Body of pancreas (tissue), 4 donors: Measurements from ENCODE around the gene ALKBH2. TPM values are rescaled to one million over a fixed set of nuclear protein-coding genes. Genes with fewer than 3 reads are reported as not detected.
"Not testable (repeated sequence)": the region's sequence is repeated elsewhere in the genome, so short reads cannot be mapped to it uniquely, and the experiment has no call there.

Experiments
- ATAC-seq: fragments of 150-250 bp; one replicate; pipeline ENCODE4 v1.9.1; 2016
- DNase-seq, 4 donors: peaks; one replicate each; pipeline ENCODE4 v3.0.0-alpha.2; 2019
- H3K27ac ChIP-seq, 4 donors: fragments of 200-600 bp; sonication (generic); 1 replicate in 3 of 4; 2 replicates in 1 of 4; pipeline versions ENCODE4 v1.5.1 to v1.6.1; 2016 to 2019; ENCODE audit warnings: mild to moderate bottlenecking in 1 of 4, mixed read lengths in 1 of 4, moderate library complexity in 1 of 4
- H3K27me3 ChIP-seq, 2 donors: fragments of 200-600 bp; sonication (generic); one replicate each; pipeline ENCODE4 v1.6.0; 2016; ENCODE audit warnings: mild to moderate bottlenecking in 1 of 2
- H3K36me3 ChIP-seq, 2 donors: fragments of 200-600 bp; sonication (generic); replicated peaks in 1 of 2; 2 replicates each; pipeline ENCODE4 v1.5.1; 2016; ENCODE audit warnings: low read depth in 2 of 2; ENCODE audit not compliant: insufficient read depth in 1 of 2
- H3K4me1 ChIP-seq: fragments of 200-600 bp; sonication (generic); one replicate; pipeline ENCODE4 v1.6.0; 2016
- H3K4me3 ChIP-seq, 2 donors: fragments of 200-600 bp; sonication (generic); 1 replicate in 1 of 2; 2 replicates in 1 of 2; pipeline ENCODE4 v1.5.1; 2016 to 2019
- H3K9me3 ChIP-seq, 3 donors: fragments of 200-600 bp; sonication (generic); 1 replicate in 2 of 3; 2 replicates in 1 of 3; pipeline ENCODE4 v1.5.1; 2016
- POLR2A ChIP-seq, 3 donors: fragments of 450-650 bp; IDR thresholded peaks; one replicate each; pipeline ENCODE4 v1.6.1; 2016; ENCODE audit warnings: antibody characterized with exemption in 3 of 3, mild to moderate bottlenecking in 2 of 3
- WGBS, 2 donors: methylation state at CpG; one replicate each; pipeline ENCODE4 v1.1.5; 2017; 5-methylcytosine and 5-hydroxymethylcytosine counted together
- intact Hi-C: fragments of 100-400 bp; cut with DNase I; formaldehyde crosslinking; loops from one replicate; pipeline ENCODE4 v1.15.1; 2023
- total RNA-seq, 2 donors: library from RNA; depleted of rRNA; stranded (reverse); fragments of >200 nt; gene quantifications; one replicate each; pipeline ENCODE4 v1.1.0, GENCODE V29; 2016
- TF ChIP-seq, protein P1 (sequence below), 7 experiments: fragments of 450-650 bp in 4 of 7; fragments of 200-600 bp in 3 of 7; sonication (generic) in 3 of 7; IDR thresholded peaks; one replicate each; pipeline ENCODE4 v1.5.1; 2016 to 2019; ENCODE audit warnings: antibody characterized with exemption in 7 of 7

Gene ALKBH2
- total RNA-seq, 2 donors from 2014 or later, result 7.3 to 16.1 TPM

DNA sequence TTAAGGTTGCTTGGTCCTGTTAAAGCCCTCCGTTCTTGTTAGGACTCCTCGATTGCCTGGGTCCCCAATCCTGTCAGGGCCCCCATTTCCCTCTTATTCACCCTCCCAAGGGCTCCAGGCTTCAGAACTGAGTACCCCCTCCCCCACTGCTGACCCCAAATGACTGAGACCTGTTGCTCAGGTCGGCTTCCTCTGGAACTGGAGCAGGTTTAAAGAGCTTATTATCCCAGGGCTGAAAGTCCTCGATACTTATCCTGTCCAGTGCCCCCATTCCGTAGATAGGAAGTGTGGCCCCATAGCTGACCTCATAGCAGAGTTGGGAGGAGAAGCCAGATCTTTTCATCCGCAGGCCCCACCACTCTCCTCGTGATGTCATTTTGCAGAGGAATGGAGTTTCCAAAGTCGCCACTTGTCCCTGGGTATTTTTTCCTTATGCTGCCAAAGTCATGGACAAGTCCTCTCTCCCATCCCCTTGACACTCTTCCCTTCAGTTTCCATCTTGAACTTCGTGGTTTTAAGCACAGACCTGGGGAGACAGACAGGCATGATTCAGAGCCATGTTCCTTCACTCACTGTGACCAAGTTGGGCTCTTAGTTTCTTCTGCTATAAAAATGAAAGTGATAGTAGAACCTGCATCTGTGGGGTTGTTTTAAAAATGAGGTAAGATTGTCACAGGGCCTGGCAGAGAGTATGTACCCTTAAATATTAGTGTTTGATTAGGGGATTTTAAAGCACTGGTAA is 39.7 kb downstream of the ALKBH2 start:
- no peak for DNase-seq

DNA sequence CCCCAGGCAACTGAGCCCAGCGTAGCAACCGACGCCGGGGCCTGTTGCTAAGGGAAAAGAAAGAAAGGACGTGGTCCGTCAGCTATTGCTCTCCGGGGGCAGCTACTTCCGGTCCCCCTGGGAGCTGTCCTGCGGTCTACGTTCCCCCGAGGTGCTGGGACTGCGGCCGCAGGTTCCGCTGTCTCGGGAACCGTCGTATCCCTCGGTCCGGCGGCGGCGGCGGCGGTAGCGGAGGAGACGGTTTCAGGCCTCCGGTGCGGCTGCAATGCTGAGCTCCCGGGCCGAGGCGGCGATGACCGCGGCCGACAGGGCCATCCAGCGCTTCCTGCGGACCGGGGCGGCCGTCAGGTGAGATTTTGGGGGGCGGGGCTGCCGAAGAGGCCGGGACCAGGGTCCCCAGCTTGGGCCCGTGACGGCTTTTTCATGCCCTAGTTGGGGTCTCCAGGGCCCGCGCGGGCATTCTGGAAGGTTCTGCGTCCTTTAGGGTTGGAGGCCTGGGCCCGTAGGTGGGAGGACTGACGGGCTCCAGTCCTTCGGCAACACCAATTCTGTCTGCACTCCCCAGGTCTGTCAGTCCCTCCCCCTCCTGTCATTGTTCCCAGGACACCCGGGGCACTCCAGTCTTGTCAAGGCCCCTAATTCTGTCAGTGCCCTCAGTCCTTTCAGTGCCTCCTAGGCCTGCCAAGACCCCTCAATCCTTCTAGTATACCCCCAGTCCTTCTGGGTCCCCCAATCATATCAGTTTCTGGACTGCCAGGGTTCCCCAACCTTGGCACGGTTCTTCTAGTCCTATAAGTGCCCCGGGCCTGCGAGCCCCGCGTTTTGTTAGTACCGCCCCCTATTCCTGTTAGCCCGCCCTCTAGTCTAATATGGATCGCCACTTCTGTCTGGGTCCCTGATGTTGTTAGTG is 40.6 kb downstream of the ALKBH2 start, which contains the start of gene USP30:
Gene USP30, plus strand, starts transcription at position 163 of the 910 bp plus-strand sequence. Its CDS starts 103 bp downstream, at position 266.
- 0% methylated on average over 16 to 53 of the region's 61 CpGs for WGBS, 2 donors
- ATAC-seq (peak; percentile 98), DNase-seq (peak; percentile 87 to 89 (median 88))
- Histone ChIP-seq H3K9me3 (no peaks in the 10 kb centered on the region), H3K27me3 (no peaks in the 10 kb centered on the region), H3K27ac (peak within 1 kb of the TSS; percentile 61 to 92 (median 78)), H3K36me3 (no peaks in the 10 kb centered on the region), H3K4me3 (peak within 1 kb of the TSS; percentile 58 to 99), H3K4me1 (peaks cover 21% of the 10 kb centered on the region)
- TF ChIP-seq, protein P1, sequence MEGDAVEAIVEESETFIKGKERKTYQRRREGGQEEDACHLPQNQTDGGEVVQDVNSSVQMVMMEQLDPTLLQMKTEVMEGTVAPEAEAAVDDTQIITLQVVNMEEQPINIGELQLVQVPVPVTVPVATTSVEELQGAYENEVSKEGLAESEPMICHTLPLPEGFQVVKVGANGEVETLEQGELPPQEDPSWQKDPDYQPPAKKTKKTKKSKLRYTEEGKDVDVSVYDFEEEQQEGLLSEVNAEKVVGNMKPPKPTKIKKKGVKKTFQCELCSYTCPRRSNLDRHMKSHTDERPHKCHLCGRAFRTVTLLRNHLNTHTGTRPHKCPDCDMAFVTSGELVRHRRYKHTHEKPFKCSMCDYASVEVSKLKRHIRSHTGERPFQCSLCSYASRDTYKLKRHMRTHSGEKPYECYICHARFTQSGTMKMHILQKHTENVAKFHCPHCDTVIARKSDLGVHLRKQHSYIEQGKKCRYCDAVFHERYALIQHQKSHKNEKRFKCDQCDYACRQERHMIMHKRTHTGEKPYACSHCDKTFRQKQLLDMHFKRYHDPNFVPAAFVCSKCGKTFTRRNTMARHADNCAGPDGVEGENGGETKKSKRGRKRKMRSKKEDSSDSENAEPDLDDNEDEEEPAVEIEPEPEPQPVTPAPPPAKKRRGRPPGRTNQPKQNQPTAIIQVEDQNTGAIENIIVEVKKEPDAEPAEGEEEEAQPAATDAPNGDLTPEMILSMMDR (IDR thresholded peaks at IDR 0.05), result peak in 1 of 7 experiments; percentile 12
- TF ChIP-seq POLR2A (IDR thresholded peaks at IDR 0.05), result peak; percentile 13 to 62 (median 58)
- intact Hi-C loops, result no loop called here

More for the DNA sequence above, 39.7 kb downstream of the ALKBH2 start:
- Histone ChIP-seq H3K4me1 (peaks cover 21% of the 10 kb centered on the region), H3K9me3 (no peaks in the 10 kb centered on the region), H3K36me3 (peaks cover 0 to 1% of the 10 kb centered on the region in 2 donors), H3K27me3 (no peaks in the 10 kb centered on the region), H3K4me3 (peak overlapping the region; percentile 58 to 99), H3K27ac (peak overlapping the region; percentile 17 to 92 (median 78))
- WGBS, 2 donors, result 5 to 6% methylated on average over 9 of the region's 9 CpGs
- TF ChIP-seq, protein P1 (IDR thresholded peaks at IDR 0.05), result no peak
- TF ChIP-seq POLR2A (IDR thresholded peaks at IDR 0.05), result peak in 1 of 3 donors; percentile 9
- intact Hi-C loops, result no loop called here
- no peak for ATAC-seq

DNA sequence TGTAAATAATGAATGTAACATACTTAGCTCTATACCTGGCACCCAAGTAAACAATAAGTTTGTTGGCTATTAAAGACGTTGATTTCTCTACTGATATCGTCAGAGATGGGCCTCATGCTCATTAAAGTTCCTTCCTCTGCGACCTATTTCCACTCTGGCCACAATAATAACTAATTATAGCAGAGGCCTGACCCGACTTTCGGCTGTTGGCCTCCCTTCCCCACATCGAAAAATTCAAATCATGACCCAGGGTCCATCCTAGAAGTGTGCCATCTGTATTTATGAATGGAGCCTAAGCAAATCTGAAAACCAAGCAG is 41.2 kb downstream of the ALKBH2 start:
- TF ChIP-seq POLR2A (IDR thresholded peaks at IDR 0.05), result no peak
- TF ChIP-seq, protein P1 (IDR thresholded peaks at IDR 0.05), result no peak
- H3K9me3 ChIP-seq, result no peaks in the 10 kb centered on the region
- peaks cover 21% of the 10 kb centered on the region for H3K4me1 ChIP-seq
- intact Hi-C loops, result no loop called here
- H3K36me3 ChIP-seq, result no peaks in the 10 kb centered on the region
- peak overlapping the region in 3 of 4 donors; percentile 74 to 92 (median 83) for H3K27ac ChIP-seq
- 12 to 13% methylated on average over 6 of the region's 6 CpGs for WGBS, 2 donors
- no peak for DNase-seq
- ATAC-seq, result no peak
- peak overlapping the region; percentile 58 to 99 for H3K4me3 ChIP-seq
- no peaks in the 10 kb centered on the region for H3K27me3 ChIP-seq

DNA sequence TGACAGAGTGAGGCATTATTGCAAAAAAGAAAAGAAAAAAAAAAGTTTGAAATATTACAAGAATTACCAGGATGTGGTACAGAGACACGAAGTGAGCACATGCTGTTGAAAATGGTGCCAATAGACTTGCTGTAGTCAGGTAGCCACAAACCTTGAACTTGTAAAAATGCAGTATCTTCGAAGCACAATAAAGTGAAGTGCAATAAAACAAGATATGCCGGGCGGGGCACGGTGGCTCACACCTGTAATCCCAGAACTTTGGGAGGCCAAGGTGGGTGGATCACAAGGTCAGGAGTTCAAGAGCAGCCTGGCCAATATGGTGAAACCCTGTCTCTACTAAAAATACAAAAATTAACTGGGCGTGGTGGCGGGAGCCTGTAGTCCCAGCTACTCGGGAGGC is 43.5 kb downstream of the ALKBH2 start:
- H3K4me3 ChIP-seq, H3K36me3 ChIP-seq, H3K27ac ChIP-seq, H3K27me3 ChIP-seq, intact Hi-C loops, ATAC-seq, DNase-seq, H3K9me3 ChIP-seq: not testable (repeated sequence)
- H3K4me1 ChIP-seq, result peaks cover 19% of the 10 kb centered on the region
- 68 to 72% methylated on average over 8 of the region's 8 CpGs for WGBS, 2 donors

DNA sequence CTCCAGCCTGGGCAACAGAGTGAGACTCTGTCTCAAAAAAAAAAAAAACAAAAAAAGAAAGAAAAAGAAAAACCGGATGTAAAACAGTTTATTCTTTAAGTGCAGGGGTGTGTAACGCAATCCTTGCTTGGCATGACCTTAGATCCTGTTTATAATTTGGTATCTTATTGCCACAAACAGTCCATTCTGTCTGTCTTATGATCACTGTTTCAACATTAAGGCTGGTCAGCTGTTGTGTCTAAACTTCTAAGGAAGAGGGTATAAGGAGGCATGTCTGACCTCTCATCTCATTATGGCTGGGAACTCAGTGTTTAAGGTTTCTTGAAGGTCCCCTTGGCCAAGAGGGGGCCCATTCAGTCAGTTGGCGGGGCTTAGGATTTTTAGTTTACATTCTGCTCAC is 44.6 kb downstream of the ALKBH2 start:
- H3K27ac ChIP-seq, H3K4me3 ChIP-seq, ATAC-seq, H3K36me3 ChIP-seq, intact Hi-C loops, H3K9me3 ChIP-seq, DNase-seq, H3K27me3 ChIP-seq, H3K4me1 ChIP-seq: not testable (repeated sequence)
- 56 to 69% methylated on average over 3 of the region's 3 CpGs for WGBS, 2 donors
